HEK293 (cell line): ENCODE results near the gene JAML.

Source experiments
- CTCF ChIA-PET: fragments of 350-600 bp; formaldehyde crosslinking; extraction: SDS; loops from one replicate; lab custom pipeline; 2021; ENCODE audit warnings: antibody characterized with exemption; lab: Yijun Ruan, JAX
- POLR2A ChIA-PET: fragments of 300-600 bp; formaldehyde crosslinking; extraction: SDS; loops from one replicate; lab custom pipeline; 2020; ENCODE audit warnings: antibody characterized with exemption, inconsistent platforms; lab: Yijun Ruan, JAX
- H3K27ac ChIP-seq: fragments of 200-500 bp; sonication (Bioruptor generic); 2 replicates; pipeline ENCODE4 v1.5.1; 2014; ENCODE audit warnings: low read depth, low read length, control low read depth, inconsistent platforms; ENCODE audit errors: extremely low read depth
- H3K36me3 ChIP-seq, 2 experiments: fragments of 200-500 bp in 1 of 2; sonication (Bioruptor generic) in 1 of 2; 1 replicate in 1 of 2; 2 replicates in 1 of 2; pipeline ENCODE4 v1.5.1; 2014 to 2017; ENCODE audit warnings: inconsistent platforms in 2 of 2, low read length in 2 of 2; ENCODE audit not compliant: control insufficient read depth in 2 of 2, insufficient read depth in 1 of 2
- H3K4me1 ChIP-seq: fragments of 200-500 bp; sonication (Bioruptor generic); 2 replicates; pipeline ENCODE4 v1.5.1; 2014; ENCODE audit warnings: mild to moderate bottlenecking, low read length, inconsistent platforms; ENCODE audit not compliant: control insufficient read depth, insufficient read depth
- H3K4me3 ChIP-seq: 2 replicates; pipeline ENCODE4 v1.5.1; 2011; ENCODE audit warnings: low read depth, mild to moderate bottlenecking, control low read depth, low read length, moderate library complexity
- H3K9me3 ChIP-seq: fragments of 200-500 bp; sonication (Bioruptor generic); 2 replicates; pipeline ENCODE4 v1.5.1; 2014; ENCODE audit warnings: low read depth, low read length, inconsistent platforms; ENCODE audit not compliant: control insufficient read depth, insufficient read depth
- GLIS1 ChIP-seq: fragments of 450-650 bp; formaldehyde crosslinking; IDR thresholded peaks from 2 replicates; pipeline ENCODE4 v1.5.1; 2016; ENCODE audit warnings: missing biosample characterization, missing genetic modification characterization
- HOXA7 ChIP-seq: sonication (generic); formaldehyde crosslinking; IDR thresholded peaks from 2 replicates; pipeline ENCODE4 v1.8.1; 2022; ENCODE audit warnings: missing genetic modification reagents, borderline replicate concordance
- HOXC10 ChIP-seq: sonication (generic); formaldehyde crosslinking; IDR thresholded peaks from 2 replicates; pipeline ENCODE4 v1.8.1; 2023; ENCODE audit warnings: mild to moderate bottlenecking, missing genetic modification reagents
- IKZF3 ChIP-seq: fragments of 450-650 bp; IDR thresholded peaks from 2 replicates; pipeline ENCODE4 v1.5.0; 2018; ENCODE audit warnings: missing biosample characterization, mild to moderate bottlenecking, missing genetic modification characterization, moderate library complexity
- KLF16 ChIP-seq: fragments of 450-650 bp; formaldehyde crosslinking; IDR thresholded peaks from 2 replicates; pipeline ENCODE4 v1.5.1; 2017; ENCODE audit warnings: missing biosample characterization, missing genetic modification characterization
- OSR2 ChIP-seq: fragments of 450-650 bp; formaldehyde crosslinking; IDR thresholded peaks from 2 replicates; pipeline ENCODE4 v1.5.1; 2016; ENCODE audit warnings: missing biosample characterization, missing genetic modification characterization
- PBX3 ChIP-seq: sonication (generic); formaldehyde crosslinking; IDR thresholded peaks from 2 replicates; pipeline ENCODE4 v1.8.1; 2022; ENCODE audit warnings: mild to moderate bottlenecking, moderate library complexity, missing genetic modification reagents
- SP2 ChIP-seq: fragments of 450-650 bp; formaldehyde crosslinking; IDR thresholded peaks from 2 replicates; pipeline ENCODE4 v1.5.1; 2016; ENCODE audit warnings: missing biosample characterization, missing genetic modification characterization
- ZBTB1 ChIP-seq: fragments of 450-650 bp; formaldehyde crosslinking; IDR thresholded peaks from 2 replicates; pipeline ENCODE4 v1.5.1; 2016; ENCODE audit warnings: missing biosample characterization, missing genetic modification characterization
- ZBTB10 ChIP-seq: fragments of 450-650 bp; formaldehyde crosslinking; IDR thresholded peaks from 2 replicates; pipeline ENCODE4 v1.5.1; 2016; ENCODE audit warnings: missing biosample characterization, missing genetic modification characterization
- ZBTB20 ChIP-seq: fragments of 450-650 bp; formaldehyde crosslinking; IDR thresholded peaks from 2 replicates; pipeline ENCODE4 v1.5.1; 2016; ENCODE audit warnings: missing biosample characterization, missing genetic modification characterization
- ZBTB8A ChIP-seq: fragments of 450-650 bp; formaldehyde crosslinking; IDR thresholded peaks from 2 replicates; pipeline ENCODE4 v1.5.1; 2016; ENCODE audit warnings: missing biosample characterization, missing genetic modification characterization
- ZFHX2 ChIP-seq: fragments of 450-650 bp; formaldehyde crosslinking; conservative IDR thresholded peaks from 2 replicates; pipeline ENCODE4 v1.5.1; 2016; ENCODE audit warnings: missing biosample characterization, missing genetic modification characterization
- ZNF132 ChIP-seq: fragments of 450-650 bp; formaldehyde crosslinking; IDR thresholded peaks from 2 replicates; pipeline ENCODE4 v1.5.1; 2017; ENCODE audit warnings: missing biosample characterization, missing genetic modification characterization, borderline replicate concordance
- ZNF16 ChIP-seq: fragments of 450-650 bp; formaldehyde crosslinking; IDR thresholded peaks from 2 replicates; pipeline ENCODE4 v1.5.1; 2016; ENCODE audit warnings: low read depth, missing biosample characterization, missing genetic modification characterization
- ZNF184 ChIP-seq: fragments of 450-650 bp; IDR thresholded peaks from 2 replicates; pipeline ENCODE4 v1.5.1; 2018; ENCODE audit warnings: missing biosample characterization, mild to moderate bottlenecking, missing genetic modification characterization
- ZNF2 ChIP-seq: fragments of 450-650 bp; formaldehyde crosslinking; IDR thresholded peaks from 2 replicates; pipeline ENCODE4 v1.5.1; 2016; ENCODE audit warnings: missing biosample characterization, missing genetic modification characterization
- ZNF223 ChIP-seq: fragments of 450-650 bp; formaldehyde crosslinking; IDR thresholded peaks from 2 replicates; pipeline ENCODE4 v1.5.1; 2016; ENCODE audit warnings: missing biosample characterization, missing genetic modification characterization
- ZNF292 ChIP-seq: fragments of 450-650 bp; formaldehyde crosslinking; IDR thresholded peaks from 2 replicates; pipeline ENCODE4 v1.5.1; 2016; ENCODE audit warnings: low read depth, missing biosample characterization, missing genetic modification characterization, borderline replicate concordance
- ZNF311 ChIP-seq: fragments of 450-650 bp; formaldehyde crosslinking; IDR thresholded peaks from 2 replicates; pipeline ENCODE4 v1.5.1; 2017; ENCODE audit warnings: missing biosample characterization, missing genetic modification characterization, borderline replicate concordance
- ZNF335 ChIP-seq: fragments of 450-650 bp; formaldehyde crosslinking; conservative IDR thresholded peaks from 2 replicates; pipeline ENCODE4 v1.5.1; 2016; ENCODE audit warnings: missing biosample characterization, missing genetic modification characterization
- ZNF341 ChIP-seq: fragments of 450-650 bp; formaldehyde crosslinking; IDR thresholded peaks from 2 replicates; pipeline ENCODE4; 2016; ENCODE audit warnings: low read depth, missing biosample characterization, missing genetic modification characterization
- ZNF37A ChIP-seq: fragments of 450-650 bp; IDR thresholded peaks from 2 replicates; pipeline ENCODE4 v1.5.1; 2018; ENCODE audit warnings: missing biosample characterization, missing genetic modification characterization
- ZNF404 ChIP-seq: fragments of 450-650 bp; formaldehyde crosslinking; IDR thresholded peaks from 2 replicates; pipeline ENCODE4 v1.5.1; 2017; ENCODE audit warnings: missing biosample characterization, missing genetic modification characterization
- ZNF501 ChIP-seq: fragments of 450-650 bp; formaldehyde crosslinking; IDR thresholded peaks from 2 replicates; pipeline ENCODE4 v1.5.1; 2016; ENCODE audit warnings: missing biosample characterization, missing genetic modification characterization
- ZNF513 ChIP-seq: fragments of 450-650 bp; IDR thresholded peaks from 2 replicates; pipeline ENCODE4 v1.5.1; 2018; ENCODE audit warnings: missing biosample characterization, missing genetic modification characterization
- ZNF521 ChIP-seq: fragments of 450-650 bp; formaldehyde crosslinking; IDR thresholded peaks from 2 replicates; pipeline ENCODE4 v1.5.1; 2017; ENCODE audit warnings: missing biosample characterization, mild to moderate bottlenecking, missing genetic modification characterization
- ZNF558 ChIP-seq: fragments of 450-650 bp; formaldehyde crosslinking; IDR thresholded peaks from 2 replicates; pipeline ENCODE4 v1.5.1; 2016; ENCODE audit warnings: missing biosample characterization, missing genetic modification characterization
- ZNF654 ChIP-seq: fragments of 450-650 bp; formaldehyde crosslinking; IDR thresholded peaks from 2 replicates; pipeline ENCODE4 v1.5.1; 2016; ENCODE audit warnings: low read depth, missing biosample characterization, missing genetic modification characterization
- ZNF791 ChIP-seq: fragments of 450-650 bp; formaldehyde crosslinking; IDR thresholded peaks from 2 replicates; pipeline ENCODE4 v1.5.1; 2016; ENCODE audit warnings: missing biosample characterization, missing genetic modification characterization
- ZSCAN30 ChIP-seq: fragments of 450-650 bp; IDR thresholded peaks from 2 replicates; pipeline ENCODE4 v1.5.1; 2018; ENCODE audit warnings: missing biosample characterization, mild to moderate bottlenecking, missing genetic modification characterization, moderate library complexity

JAML gene

DNA sequence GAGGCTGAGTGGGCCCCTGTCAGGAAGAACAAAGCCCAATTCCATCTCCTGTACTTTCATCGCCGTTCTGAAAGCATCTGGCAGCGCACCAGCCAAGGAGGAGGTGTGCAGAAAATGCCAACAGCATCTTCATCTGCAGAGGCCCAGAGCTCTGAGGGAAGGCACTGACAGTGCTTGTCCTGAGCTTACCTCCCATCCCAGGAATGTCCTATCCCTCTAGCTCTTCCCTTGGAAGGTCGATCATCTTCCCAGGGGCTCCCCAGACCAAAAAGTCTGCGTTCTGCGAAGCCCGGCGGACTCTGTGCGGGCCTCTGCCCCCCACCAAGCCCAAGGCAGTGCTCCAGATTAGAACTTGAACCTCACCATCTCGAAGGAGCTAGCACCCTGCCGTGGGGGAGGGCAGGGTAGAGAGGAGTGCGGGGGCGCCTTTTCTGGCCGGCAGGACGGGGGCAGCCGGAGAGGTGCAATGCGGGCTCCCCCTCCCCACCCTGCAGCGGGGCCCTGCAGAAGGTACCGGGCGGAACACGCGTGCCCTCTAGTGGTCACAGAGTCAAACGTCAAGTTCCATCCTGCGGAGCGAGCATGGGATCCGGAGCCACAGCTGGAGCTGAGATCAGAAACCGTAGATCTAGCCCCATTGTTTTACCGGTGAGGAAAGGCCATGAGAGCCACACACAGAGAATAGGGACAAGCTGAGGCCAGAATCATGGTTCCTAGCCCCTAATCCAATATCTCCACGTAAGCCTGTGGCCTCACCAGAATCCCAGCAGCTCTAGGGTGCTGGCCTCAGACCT is 53.3 kb downstream of the JAML start (continued):
- no peak for TF ChIP-seq PBX3 (CRISPR knock-in tag)
- TF ChIP-seq HOXC10 (CRISPR knock-in tag) = no peak
- TF ChIP-seq ZNF341 (tag by site-specific recombination) = no peak
- TF ChIP-seq ZNF513 (tag by site-specific recombination) = no peak
- TF ChIP-seq SP2 = no peak
- peak; percentile 55 for TF ChIP-seq ZFHX2 (tag by site-specific recombination)
- TF ChIP-seq ZNF335 (tag by site-specific recombination) = peak; percentile 82
- 0 out of 2 replicates have a peak, but pooled peaks have one; percentile 12 for TF ChIP-seq ZBTB8A (tag by site-specific recombination)

- TF ChIP-seq ZNF404 (tag by site-specific recombination) (no peak), KLF16 (tag by site-specific recombination) (no peak), ZBTB10 (tag by site-specific recombination) (no peak), ZNF521 (tag by site-specific recombination) (no peak), GLIS1 (tag by site-specific recombination) (no peak), ZNF292 (tag by site-specific recombination) (no peak), ZSCAN30 (no peak), IKZF3 (tag by site-specific recombination) (no peak)
- Histone ChIP-seq H3K27ac (no peak overlapping the region), H3K36me3 (no peaks in the 10 kb centered on the region), H3K4me3 (no peak overlapping the region), H3K4me1 (no peaks in the 10 kb centered on the region), H3K9me3 (no peaks in the 10 kb centered on the region)
- ChIA-PET CTCF (interaction anchor here (0.6 to 7.5 kb wide), 32 partner anchors 10 to 621 kb away, joined by 3 to 128 read pairs (median 4); partner anchors contain the start of genes CD3D and SCN4B), POLR2A (interaction anchor here (1.3 kb wide), 1 partner anchor 18 kb away, joined by 7 read pairs; the partner anchor contains the start of gene SCN4B)
Measured at GRCh38 chr11:118170882-118171268, 53.9 kb downstream of the JAML start.

DNA sequence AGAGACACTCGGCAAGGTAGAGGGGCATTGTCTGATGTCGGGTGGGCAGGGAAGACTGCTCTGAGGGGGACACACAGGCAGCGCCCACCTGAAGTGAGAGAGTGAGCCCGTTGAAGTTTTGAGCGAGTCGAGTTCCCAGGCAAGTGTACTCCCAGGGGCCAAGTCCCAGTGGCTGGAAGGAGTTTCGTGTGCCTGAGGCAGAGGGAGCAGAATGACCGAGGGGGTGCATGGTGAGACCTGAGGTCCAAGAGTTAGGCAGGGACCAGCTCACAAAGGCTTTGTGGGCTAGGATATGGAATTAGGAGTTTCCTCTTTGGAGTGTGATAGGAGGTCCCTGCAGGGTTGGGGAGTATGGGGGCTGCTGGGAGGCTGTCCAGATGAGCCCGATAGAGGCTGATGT is 54.6 kb downstream of the JAML start:
- H3K4me3 ChIP-seq = no peak overlapping the region
- POLR2A ChIA-PET = no interaction called here
- H3K4me1 ChIP-seq = no peaks in the 10 kb centered on the region
- CTCF ChIA-PET = interaction anchor here (0.7 to 7.5 kb wide), 12 partner anchors 11 to 519 kb away, joined by 3 to 128 read pairs (median 6); no protein-coding TSS in a partner anchor
- H3K36me3 ChIP-seq = no peaks in the 10 kb centered on the region
- H3K27ac ChIP-seq = no peak overlapping the region
- no peaks in the 10 kb centered on the region for H3K9me3 ChIP-seq
- TF ChIP-seq ZNF2 (tag by site-specific recombination) = no peak
- no peak for TF ChIP-seq ZNF501 (tag by site-specific recombination)
- no peak for TF ChIP-seq OSR2
- TF ChIP-seq ZNF132 = no peak
- no peak for TF ChIP-seq ZNF558
- TF ChIP-seq ZNF16 (tag by site-specific recombination) = no peak
- no peak for TF ChIP-seq HOXA7 (CRISPR knock-in tag)
- no peak for TF ChIP-seq ZNF791 (tag by site-specific recombination)
- no peak for TF ChIP-seq ZNF654 (tag by site-specific recombination)
- TF ChIP-seq ZBTB1 (tag by site-specific recombination) = no peak
- no peak for TF ChIP-seq ZNF37A (tag by site-specific recombination)
- no peak for TF ChIP-seq ZNF184 (tag by site-specific recombination)
- TF ChIP-seq ZBTB20 (tag by site-specific recombination) = no peak
- TF ChIP-seq ZNF223 (tag by site-specific recombination) = no peak
- no peak for TF ChIP-seq ZNF311 (tag by site-specific recombination)
